ENCODE data around the gene OR10A2. TPM values are rescaled to one million over a fixed set of nuclear protein-coding genes. Genes with fewer than 3 reads are reported as not detected.

OR10A2 gene
- total and polyA plus RNA-seq, 2 donors (not counting 1 experiment from before 2014, with no cell fraction given): not detected

- H3K4me1 ChIP-seq (ENCODE audit: control insufficient read depth in 2 of 2, insufficient read depth in 2 of 2, low read length in 2 of 2): no peaks in the 10 kb centered on the region
- peaks cover 0 to under 1% (median 0%) of the 10 kb centered on the region in 3 donors for H3K9me3 ChIP-seq (ENCODE audit: control extremely low read depth in 1 of 3, control insufficient read depth in 2 of 3, insufficient read depth in 1 of 3, low read length in 2 of 3)
- H3K4me3 ChIP-seq (ENCODE audit: control extremely low read depth in 1 of 5, extremely low read depth in 1 of 5, insufficient read depth in 1 of 5, low read depth in 2 of 5, low read length in 4 of 5): no peak overlapping the region
- H4K20me1 ChIP-seq (ENCODE audit: control insufficient read depth, insufficient read depth, low read length, poor library complexity, severe bottlenecking): no peaks in the 10 kb centered on the region
- no peaks in the 10 kb centered on the region for H3K27me3 Mint-ChIP-seq
- no peak overlapping the region for H3K4me2 ChIP-seq (replicated peaks; ENCODE audit: low read depth, low read length, poor library complexity, severe bottlenecking)
- 30% methylated on average over 2 of the region's 2 CpGs for WGBS (ENCODE audit: insufficient coverage)
- CTCF ChIA-PET: no interaction called here
- H3K27ac Mint-ChIP-seq: no peak overlapping the region
- peaks cover 0 to 4% (median under 1%) of the 10 kb centered on the region in 4 experiments for H3K27me3 ChIP-seq (replicated peaks in 1 of 4; ENCODE audit: control extremely low read depth in 1 of 4, control insufficient read depth in 3 of 4, insufficient read depth in 4 of 4, low read length in 3 of 4)
- no peak for ATAC-seq (ENCODE audit: low read depth)
- POLR2A ChIA-PET: no interaction called here
- no peaks in the 10 kb centered on the region for H3K36me3 ChIP-seq (replicated peaks in 1 of 2; ENCODE audit: control extremely low read depth in 1 of 2, control insufficient read depth in 1 of 2, extremely low read depth in 1 of 2, insufficient read depth in 2 of 2, low read length in 1 of 2)
- no peaks in the 10 kb centered on the region for H3K4me1 Mint-ChIP-seq
- H3K79me2 ChIP-seq (ENCODE audit: control insufficient read depth, insufficient read depth, low read length): no peaks in the 10 kb centered on the region
- intact Hi-C loops (cut with micrococcal nuclease): loop anchor here (10.0 kb wide), 1 partner anchor 165 kb away; no protein-coding TSS in a partner anchor
- no peak overlapping the region for H3K4me3 Mint-ChIP-seq
- DNase-seq: no peak
- H3K9ac ChIP-seq (ENCODE audit: low read length): no peak overlapping the region
- H3K27ac ChIP-seq (ENCODE audit: low read length in 2 of 2): no peak overlapping the region
- H2AFZ ChIP-seq (ENCODE audit: insufficient read depth, low read depth, low read length, poor library complexity, severe bottlenecking): no peak overlapping the region
- peaks cover 3% of the 10 kb centered on the region for H3K9me3 Mint-ChIP-seq (ENCODE audit: insufficient read depth)
- TF ChIP-seq EZH2 (IDR thresholded peaks at IDR 0.05; ENCODE audit: borderline replicate concordance, insufficient read depth, low read depth, low read length, poor library complexity, severe bottlenecking): no peak
- TF ChIP-seq CTCF (IDR thresholded peaks at IDR 0.05): no peak
Measured at GRCh38 chr11:6919698-6920097, 56.8 kb downstream of the OR10A2 start.

DNA sequence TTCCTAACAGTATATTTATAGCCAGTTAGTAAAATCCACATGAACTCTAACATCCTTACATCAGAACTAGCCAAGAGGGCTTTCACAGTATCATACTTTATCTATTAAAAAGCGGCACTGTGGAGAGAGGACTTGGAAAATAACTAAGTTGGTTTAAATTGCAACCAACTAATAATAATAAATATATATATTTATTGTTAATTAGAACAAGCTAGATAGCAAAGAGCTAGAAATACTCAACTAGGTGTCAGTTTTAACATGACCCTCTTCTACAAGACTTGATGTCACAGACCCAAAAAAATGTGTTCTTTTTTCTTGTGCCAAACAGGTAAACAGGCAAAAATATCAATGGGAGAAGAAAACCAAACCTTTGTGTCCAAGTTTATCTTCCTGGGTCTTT is 57.8 kb downstream of the OR10A2 start, which contains the start of gene OR2D3:
Gene OR2D3 (plus strand): TSS at position 301 of the 400 bp plus-strand sequence. CDS start 0 bp downstream, at position 301.
- ATAC-seq (ENCODE audit: low read depth) (no peak), DNase-seq (no peak)
- Histone ChIP-seq H3K27me3 (replicated peaks in 1 of 4; ENCODE audit: control extremely low read depth in 1 of 4, control insufficient read depth in 3 of 4, insufficient read depth in 4 of 4, low read length in 3 of 4) (peaks cover 0 to 4% (median 1%) of the 10 kb centered on the region in 4 experiments), H3K9ac (ENCODE audit: low read length) (no peak within 1 kb of the TSS), H3K4me2 (replicated peaks; ENCODE audit: low read depth, low read length, poor library complexity, severe bottlenecking) (no peak within 1 kb of the TSS), H2AFZ (ENCODE audit: insufficient read depth, low read depth, low read length, poor library complexity, severe bottlenecking) (no peak within 1 kb of the TSS), H3K27ac (ENCODE audit: low read length in 2 of 2) (no peak within 1 kb of the TSS), H3K79me2 (ENCODE audit: control insufficient read depth, insufficient read depth, low read length) (no peaks in the 10 kb centered on the region), H3K4me1 (ENCODE audit: control insufficient read depth in 2 of 2, insufficient read depth in 2 of 2, low read length in 2 of 2) (no peaks in the 10 kb centered on the region), H3K9me3 (ENCODE audit: control extremely low read depth in 1 of 3, control insufficient read depth in 2 of 3, insufficient read depth in 1 of 3, low read length in 2 of 3) (no peaks in the 10 kb centered on the region), H3K36me3 (replicated peaks in 1 of 2; ENCODE audit: control extremely low read depth in 1 of 2, control insufficient read depth in 1 of 2, extremely low read depth in 1 of 2, insufficient read depth in 2 of 2, low read length in 1 of 2) (no peaks in the 10 kb centered on the region), H4K20me1 (ENCODE audit: control insufficient read depth, insufficient read depth, low read length, poor library complexity, severe bottlenecking) (no peaks in the 10 kb centered on the region), H3K4me3 (ENCODE audit: control extremely low read depth in 1 of 5, extremely low read depth in 1 of 5, insufficient read depth in 1 of 5, low read depth in 2 of 5, low read length in 4 of 5) (no peak within 1 kb of the TSS)
- H3K27me3 Mint-ChIP-seq: no peaks in the 10 kb centered on the region
- intact Hi-C loops (cut with micrococcal nuclease): loop anchor here (10.0 kb wide), 1 partner anchor 166 kb away; no protein-coding TSS in a partner anchor
- H3K9me3 Mint-ChIP-seq (ENCODE audit: insufficient read depth): peaks cover 3% of the 10 kb centered on the region
- ChIA-PET POLR2A (no interaction called here), CTCF (no interaction called here)
- WGBS (ENCODE audit: insufficient coverage): no CpG with 5 or more reads among the region's 1 CpG
- no peak for TF ChIP-seq CTCF (IDR thresholded peaks at IDR 0.05)
- no peak for TF ChIP-seq EZH2 (IDR thresholded peaks at IDR 0.05; ENCODE audit: borderline replicate concordance, insufficient read depth, low read depth, low read length, poor library complexity, severe bottlenecking)
- H3K27ac Mint-ChIP-seq: no peak within 1 kb of the TSS
- H3K4me3 Mint-ChIP-seq: no peak within 1 kb of the TSS
- H3K4me1 Mint-ChIP-seq: peaks cover 2% of the 10 kb centered on the region

Other genes with a start within 250 kb of the OR10A2 start
- gene TPP1, start 243.6 kb upstream of the OR10A2 start, total RNA-seq: 191 and 200 TPM in 2 replicates
- gene TPP1, start 243.6 kb upstream of the OR10A2 start, polyA plus RNA-seq: 118 and 133 TPM in 2 replicates
- 0.78 and 0.84 TPM in 2 replicates for gene DCHS1, start 207.2 kb upstream of the OR10A2 start, total RNA-seq
- 0.31 and 0.79 TPM in 2 replicates for gene DCHS1, start 207.2 kb upstream of the OR10A2 start, polyA plus RNA-seq
- 18.2 and 23.1 TPM in 2 replicates for gene MRPL17, start 179.7 kb upstream of the OR10A2 start, total RNA-seq
- 4.8 and 9.9 TPM in 2 replicates for gene MRPL17, start 179.7 kb upstream of the OR10A2 start, polyA plus RNA-seq
- gene OR2AG2, start 91.1 kb upstream of the OR10A2 start, total RNA-seq: 0.27 TPM in 1 of 2 replicates, not detected in the other
- gene OR2AG2, start 91.1 kb upstream of the OR10A2 start, polyA plus RNA-seq: not detected in 2 replicates
- not detected in 2 replicates for gene OR2AG1, start 80.0 kb upstream of the OR10A2 start, total RNA-seq
- not detected in 2 replicates for gene OR2AG1, start 80.0 kb upstream of the OR10A2 start, polyA plus RNA-seq
- gene OR6A2, start 63.4 kb upstream of the OR10A2 start, total RNA-seq: 0.10 and 0.12 TPM in 2 replicates
- not detected in 2 replicates for gene OR6A2, start 63.4 kb upstream of the OR10A2 start, polyA plus RNA-seq
- not detected in 2 replicates for gene OR10A5, start 17.4 kb upstream of the OR10A2 start, total RNA-seq
- not detected in 2 replicates for gene OR10A5, start 17.4 kb upstream of the OR10A2 start, polyA plus RNA-seq
- not detected in 2 replicates for gene OR10A4, start 13.6 kb downstream of the OR10A2 start, total RNA-seq
- not detected in 2 replicates for gene OR10A4, start 13.6 kb downstream of the OR10A2 start, polyA plus RNA-seq
- not detected in 2 replicates for gene OR2D2, start 29.4 kb downstream of the OR10A2 start, total RNA-seq
- gene OR2D2, start 29.4 kb downstream of the OR10A2 start, polyA plus RNA-seq: not detected in 2 replicates
- not detected in 2 replicates for gene OR2D3, start 57.9 kb downstream of the OR10A2 start, total RNA-seq
- gene OR2D3, start 57.9 kb downstream of the OR10A2 start, polyA plus RNA-seq: not detected in 2 replicates
- gene ZNF215, start 63.4 kb downstream of the OR10A2 start, total RNA-seq: 2.0 and 2.8 TPM in 2 replicates
- 0.48 and 0.85 TPM in 2 replicates for gene ZNF215, start 63.4 kb downstream of the OR10A2 start, polyA plus RNA-seq
- gene ZNF214, start 157.3 kb downstream of the OR10A2 start, total RNA-seq: not detected in 2 replicates
- gene ZNF214, start 157.3 kb downstream of the OR10A2 start, polyA plus RNA-seq: not detected in 2 replicates
- 0.07 TPM in 1 of 2 replicates, not detected in the other for gene NLRP14, start 157.4 kb downstream of the OR10A2 start, total RNA-seq
- 0.04 TPM in 1 of 2 replicates, not detected in the other for gene NLRP14, start 157.4 kb downstream of the OR10A2 start, polyA plus RNA-seq
- gene RBMXL2, start 225.9 kb downstream of the OR10A2 start, total RNA-seq: not detected in 2 replicates
- not detected in 2 replicates for gene RBMXL2, start 225.9 kb downstream of the OR10A2 start, polyA plus RNA-seq